PC-3 (cell line): ENCODE results near the gene ERGIC1. TPM values are rescaled to one million over a fixed set of nuclear protein-coding genes. Genes with fewer than 3 reads are reported as not detected.
A peak's percentile ranks its signal among the peaks of the same experiment; 100 is the strongest.

Experiments
- ATAC-seq: fragments of 200-7000 bp; cut with Tn5 transposase; 2 replicates; pipeline ENCODE4 v1.9.1; 2020; ENCODE audit warnings: mild to moderate bottlenecking, moderate library complexity
- BruUV-seq: library from RNA; stranded (reverse); fragments of 400-500 nt; replicated peaks from 2 replicates; lab custom pipeline; 2021; lab: Mats Ljungman, UMichigan
- CTCF ChIA-PET: fragments of 300-600 bp; sonication (Branson Sonifier 250); formaldehyde crosslinking; loops from one replicate; lab custom pipeline; 2022; ENCODE audit warnings: antibody characterized with exemption; lab: Charles Lee
- POLR2A ChIA-PET: fragments of 300-600 bp; sonication (Branson Sonifier 250); formaldehyde crosslinking; loops from one replicate; lab custom pipeline; 2022; ENCODE audit warnings: antibody characterized with exemption; ENCODE audit not compliant: unreplicated experiment; lab: Charles Lee
- DNase-seq: peaks from one replicate; pipeline ENCODE4 v3.0.0-alpha.2; 2015
- H2AFZ ChIP-seq: fragments of 300-600 bp; sonication (generic); 2 replicates; pipeline ENCODE4 v1.6.0; 2016; ENCODE audit warnings: antibody characterized with exemption, low read length
- H3F3A ChIP-seq: fragments of 300-600 bp; sonication (generic); one replicate; pipeline ENCODE4 v1.6.0; 2017; ENCODE audit warnings: antibody characterized with exemption, low read length, control low read depth, mild to moderate bottlenecking; ENCODE audit not compliant: unreplicated experiment
- H3K27ac ChIP-seq: fragments of 300-600 bp; sonication (generic); 2 replicates; pipeline ENCODE4 v1.5.1; 2016; ENCODE audit warnings: mild to moderate bottlenecking, low read length
- H3K27me3 ChIP-seq: fragments of 300-600 bp; sonication (generic); 2 replicates; pipeline ENCODE4 v1.6.1; 2016; ENCODE audit warnings: low read length, mixed read lengths
- H3K36me3 ChIP-seq: fragments of 300-600 bp; sonication (generic); 2 replicates; pipeline ENCODE4 v1.6.1; 2016; ENCODE audit warnings: low read depth, mixed run types, low read length, mixed read lengths
- H3K4me1 ChIP-seq: fragments of 300-600 bp; sonication (generic); 2 replicates; pipeline ENCODE4 v1.5.1; 2016; ENCODE audit warnings: low read length; ENCODE audit not compliant: insufficient read depth
- H3K4me2 ChIP-seq: fragments of 300-600 bp; sonication (generic); 2 replicates; pipeline ENCODE4 v1.6.0; 2016; ENCODE audit warnings: low read length
- H3K4me3 ChIP-seq: fragments of 300-600 bp; sonication (generic); 2 replicates; pipeline ENCODE4 v1.5.1; 2016; ENCODE audit warnings: mild to moderate bottlenecking, low read length, mixed read lengths
- H3K79me2 ChIP-seq: fragments of 300-600 bp; sonication (generic); 2 replicates; pipeline ENCODE4 v1.6.1; 2017; ENCODE audit warnings: low read length, mixed read lengths
- H3K9ac ChIP-seq: fragments of 300-600 bp; sonication (generic); 2 replicates; pipeline ENCODE4 v1.6.0; 2016; ENCODE audit warnings: mild to moderate bottlenecking, low read length
- H3K9me2 ChIP-seq: fragments of 300-600 bp; sonication (generic); replicated peaks from 2 replicates; pipeline ENCODE4 v1.6.1; 2016; ENCODE audit warnings: mixed run types, low read length, mixed read lengths
- H3K9me3 ChIP-seq: fragments of 300-600 bp; sonication (generic); 2 replicates; pipeline ENCODE4 v1.6.1; 2016; ENCODE audit warnings: low read length, mixed read lengths
- H4K20me1 ChIP-seq: fragments of 300-600 bp; sonication (generic); 2 replicates; pipeline ENCODE4 v1.6.1; 2016; ENCODE audit warnings: low read length, mixed read lengths
- CTCF ChIP-seq: fragments of 300-600 bp; sonication (generic); conservative IDR thresholded peaks from 2 replicates; pipeline ENCODE4 v1.5.1; 2017; ENCODE audit warnings: antibody characterized with exemption, low read depth, mild to moderate bottlenecking, low read length
- EZH2 ChIP-seq: fragments of 300-600 bp; sonication (generic); IDR thresholded peaks from one replicate; pipeline ENCODE4 v1.6.1; 2017; ENCODE audit warnings: antibody characterized with exemption, mild to moderate bottlenecking, low read length; ENCODE audit not compliant: unreplicated experiment
- EZH2phosphoT487 ChIP-seq: fragments of 300-600 bp; sonication (generic); IDR thresholded peaks from 2 replicates; pipeline ENCODE4 v1.6.1; 2018; ENCODE audit warnings: mild to moderate bottlenecking, antibody characterized with exemption, low read length, borderline replicate concordance
- intact Hi-C: fragments of 100-400 bp; cut with micrococcal nuclease; formaldehyde crosslinking; loops from 2 replicates; pipeline ENCODE4 v1.9.0; 2023
- total RNA-seq: library from RNA; depleted of rRNA; stranded (reverse); fragments of >200 nt; gene quantifications from 2 replicates; pipeline ENCODE4 v1.2.3, GENCODE V29; 2014

The ERGIC1 gene
- total RNA-seq, 1 experiment from 2014 or later = 148 TPM

GRCh38 chr5:172920447-172920849 lies 86.4 kb downstream of the ERGIC1 start:
- peak overlapping the region; percentile 74 for H3K9ac ChIP-seq
- H3K4me1 ChIP-seq = peaks cover 16% of the 10 kb centered on the region
- no TSS peak for BruUV-seq
- no peak overlapping the region for H3K4me3 ChIP-seq
- intact Hi-C loops = no loop called here
- no peak for TF ChIP-seq EZH2phosphoT487
- TF ChIP-seq EZH2 = no peak
- TF ChIP-seq CTCF = no peak
- no peaks in the 10 kb centered on the region for H3F3A ChIP-seq
- ATAC-seq (peak; percentile 95), DNase-seq (peak; percentile 80)
- peaks cover 15% of the 10 kb centered on the region; the same call in 1 of the 2 replicates for H3K36me3 ChIP-seq
- H3K27ac ChIP-seq = peak overlapping the region; percentile 91
- no peaks in the 10 kb centered on the region for H3K9me2 ChIP-seq
- no peaks in the 10 kb centered on the region for H3K9me3 ChIP-seq
- CTCF ChIA-PET = interaction anchor here (0.7 kb wide), 1 partner anchor 147 kb away, joined by 3 read pairs; no protein-coding TSS in a partner anchor
- H4K20me1 ChIP-seq = no peaks in the 10 kb centered on the region
- H3K4me2 ChIP-seq = peak overlapping the region; percentile 16; the same call in 1 of the 2 replicates
- no peaks in the 10 kb centered on the region for H3K27me3 ChIP-seq
- no peaks in the 10 kb centered on the region for H3K79me2 ChIP-seq
- H2AFZ ChIP-seq = no peak overlapping the region
- POLR2A ChIA-PET = interaction anchor here (0.7 kb wide), 1 partner anchor 8 kb away, joined by 3 read pairs; no protein-coding TSS in a partner anchor

DNA sequence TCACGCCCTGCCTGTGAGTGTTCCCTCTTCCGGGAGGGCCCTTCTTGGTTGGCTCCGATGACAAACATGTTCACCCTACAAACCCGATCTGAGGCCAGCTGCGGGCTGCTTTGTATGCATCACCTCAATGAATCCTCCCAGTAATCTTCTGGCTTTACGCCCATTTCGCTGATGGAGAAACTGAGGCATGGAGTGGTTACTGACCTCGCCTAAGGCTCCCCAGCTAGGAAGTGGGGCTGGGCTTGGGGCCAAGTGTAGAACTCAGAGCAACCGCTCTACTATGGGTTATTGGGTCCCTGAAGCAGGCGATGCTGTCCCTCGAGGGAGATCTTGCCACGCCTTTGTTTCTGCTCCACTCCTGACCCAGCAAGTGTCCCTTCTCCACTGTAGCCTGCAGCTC lies 86.9 kb downstream of the ERGIC1 start:
- Histone ChIP-seq H3K9me3 (no peaks in the 10 kb centered on the region), H3K4me2 (no peak overlapping the region), H3K4me1 (peaks cover 16% of the 10 kb centered on the region), H3F3A (no peaks in the 10 kb centered on the region), H2AFZ (no peak overlapping the region), H3K4me3 (no peak overlapping the region), H3K79me2 (no peaks in the 10 kb centered on the region), H3K36me3 (peaks cover 15% of the 10 kb centered on the region; the same call in 1 of the 2 replicates), H3K27ac (peak overlapping the region; percentile 91), H3K27me3 (no peaks in the 10 kb centered on the region), H4K20me1 (no peaks in the 10 kb centered on the region), H3K9me2 (no peaks in the 10 kb centered on the region), H3K9ac (peak overlapping the region; percentile 53)
- ChIA-PET POLR2A (no interaction called here), CTCF (no interaction called here)
- no TSS peak for BruUV-seq
- TF ChIP-seq CTCF = no peak
- no peak for TF ChIP-seq EZH2phosphoT487
- no peak for TF ChIP-seq EZH2
- intact Hi-C loops = no loop called here
- ATAC-seq (no peak), DNase-seq (no peak)

- H3K27ac ChIP-seq = no peak overlapping the region
- peaks cover 15% of the 10 kb centered on the region; the same call in 1 of the 2 replicates for H3K36me3 ChIP-seq
- no peaks in the 10 kb centered on the region for H3K9me3 ChIP-seq
- TF ChIP-seq EZH2 (no peak), EZH2phosphoT487 (no peak), CTCF (no peak)
- H3K79me2 ChIP-seq = no peaks in the 10 kb centered on the region
- H3K9ac ChIP-seq = no peak overlapping the region
- no peak overlapping the region for H2AFZ ChIP-seq
- H3F3A ChIP-seq = no peaks in the 10 kb centered on the region
- H3K9me2 ChIP-seq = no peaks in the 10 kb centered on the region
- intact Hi-C loops = no loop called here
- no TSS peak for BruUV-seq
- H3K4me3 ChIP-seq = no peak overlapping the region
- no peaks in the 10 kb centered on the region for H4K20me1 ChIP-seq
- peaks cover 16% of the 10 kb centered on the region for H3K4me1 ChIP-seq
- ATAC-seq (no peak), DNase-seq (no peak)
- no peaks in the 10 kb centered on the region for H3K27me3 ChIP-seq
- no peak overlapping the region for H3K4me2 ChIP-seq
- CTCF ChIA-PET = no interaction called here
- POLR2A ChIA-PET = no interaction called here
Observed at GRCh38 chr5:172921906-172922305, 87.9 kb downstream of the ERGIC1 start.
